ENCODE measurements around the gene UBE2G1.

DNA sequence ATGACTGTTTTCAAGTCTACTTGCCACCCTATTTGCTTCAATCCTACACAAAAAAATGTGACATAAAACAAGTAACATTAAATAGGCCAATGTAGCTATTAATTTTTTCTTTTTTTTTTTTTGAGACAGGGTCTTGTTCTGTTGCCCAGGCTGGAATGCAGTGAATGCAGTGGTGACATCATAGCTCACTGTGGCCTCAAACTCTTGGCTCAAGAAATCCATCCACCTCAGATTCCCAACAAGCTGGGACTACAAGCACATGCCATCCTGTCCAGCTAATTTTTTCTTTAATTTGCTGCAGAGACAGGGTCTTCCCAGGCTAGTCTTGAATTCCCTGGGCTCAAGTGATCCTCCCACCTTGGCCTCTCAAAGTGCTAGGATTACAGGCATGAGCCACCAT, 132.1 kb downstream of the UBE2G1 start:
- TF ChIP-seq, protein P1, sequence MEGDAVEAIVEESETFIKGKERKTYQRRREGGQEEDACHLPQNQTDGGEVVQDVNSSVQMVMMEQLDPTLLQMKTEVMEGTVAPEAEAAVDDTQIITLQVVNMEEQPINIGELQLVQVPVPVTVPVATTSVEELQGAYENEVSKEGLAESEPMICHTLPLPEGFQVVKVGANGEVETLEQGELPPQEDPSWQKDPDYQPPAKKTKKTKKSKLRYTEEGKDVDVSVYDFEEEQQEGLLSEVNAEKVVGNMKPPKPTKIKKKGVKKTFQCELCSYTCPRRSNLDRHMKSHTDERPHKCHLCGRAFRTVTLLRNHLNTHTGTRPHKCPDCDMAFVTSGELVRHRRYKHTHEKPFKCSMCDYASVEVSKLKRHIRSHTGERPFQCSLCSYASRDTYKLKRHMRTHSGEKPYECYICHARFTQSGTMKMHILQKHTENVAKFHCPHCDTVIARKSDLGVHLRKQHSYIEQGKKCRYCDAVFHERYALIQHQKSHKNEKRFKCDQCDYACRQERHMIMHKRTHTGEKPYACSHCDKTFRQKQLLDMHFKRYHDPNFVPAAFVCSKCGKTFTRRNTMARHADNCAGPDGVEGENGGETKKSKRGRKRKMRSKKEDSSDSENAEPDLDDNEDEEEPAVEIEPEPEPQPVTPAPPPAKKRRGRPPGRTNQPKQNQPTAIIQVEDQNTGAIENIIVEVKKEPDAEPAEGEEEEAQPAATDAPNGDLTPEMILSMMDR (IDR thresholded peaks at IDR 0.05; ENCODE audit: low read depth, low read length), result no peak
- no peak for TF ChIP-seq EZH2phosphoT487 (IDR thresholded peaks at IDR 0.05; ENCODE audit: low read depth)

Measured in OCI-LY3 (cell line).